ENCODE data around the gene EFNB1. TPM values are rescaled to one million over a fixed set of nuclear protein-coding genes. Genes with fewer than 3 reads are reported as not detected.

Gene EFNB1
- total and polyA plus RNA-seq, 7 donors: 8.9 to 14.9 (median 11.2) TPM

GRCh38 chrX:68868902-68869800, 40.3 kb downstream of the EFNB1 start:
- DNase-seq (no peak), ATAC-seq (no peak)
- intact Hi-C loops (cut with DNase I): no loop called here
- Histone ChIP-seq H3K36me3 (ENCODE audit: insufficient read depth in 1 of 2, low read depth in 1 of 2) (no peaks in the 10 kb centered on the region), H3K4me3 (no peak overlapping the region), H3K9me3 (no peaks in the 10 kb centered on the region), H3K4me1 (no peaks in the 10 kb centered on the region), H3K27me3 (ENCODE audit: insufficient read depth in 3 of 3, low read length in 2 of 3) (peaks cover 0 to 5% (median 0%) of the 10 kb centered on the region in 3 donors), H3K27ac (no peak overlapping the region)
- WGBS, 3 donors: 62 to 88% (median 70%) methylated on average over 5 of the region's 5 CpGs
- no peak for TF ChIP-seq CTCF (IDR thresholded peaks at IDR 0.05)

- 74 to 98% (median 79%) methylated on average over 2 to 3 of the region's 3 CpGs for WGBS, 3 donors
- H3K27ac ChIP-seq: no peak overlapping the region
- peaks cover 0 to 9% (median 0%) of the 10 kb centered on the region in 3 donors for H3K27me3 ChIP-seq (ENCODE audit: insufficient read depth in 3 of 3, low read length in 2 of 3)
- DNase-seq (no peak), ATAC-seq (no peak)
- intact Hi-C loops (cut with DNase I): no loop called here
- no peaks in the 10 kb centered on the region for H3K9me3 ChIP-seq
- no peak for TF ChIP-seq CTCF (IDR thresholded peaks at IDR 0.05)
- H3K4me3 ChIP-seq: no peak overlapping the region
- H3K36me3 ChIP-seq (ENCODE audit: insufficient read depth in 1 of 2, low read depth in 1 of 2): no peaks in the 10 kb centered on the region
- H3K4me1 ChIP-seq: no peaks in the 10 kb centered on the region
These were observed 41.5 kb downstream of the EFNB1 start for GRCh38 chrX:68870357-68870756.

GRCh38 chrX:68872171-68872570, 43.4 kb downstream of the EFNB1 start:
- TF ChIP-seq CTCF (IDR thresholded peaks at IDR 0.05): no peak
- WGBS, 3 donors: 10 to 45% (median 19%) methylated on average over 1 to 2 of the region's 2 CpGs
- peaks cover 0 to 9% (median 0%) of the 10 kb centered on the region in 3 donors for H3K27me3 ChIP-seq (ENCODE audit: insufficient read depth in 3 of 3, low read length in 2 of 3)
- ATAC-seq (no peak), DNase-seq (no peak)
- intact Hi-C loops (cut with DNase I): no loop called here
- no peaks in the 10 kb centered on the region for H3K36me3 ChIP-seq (ENCODE audit: insufficient read depth in 1 of 2, low read depth in 1 of 2)
- no peak overlapping the region for H3K27ac ChIP-seq
- H3K9me3 ChIP-seq: no peaks in the 10 kb centered on the region
- H3K4me1 ChIP-seq: no peaks in the 10 kb centered on the region
- no peak overlapping the region for H3K4me3 ChIP-seq

GRCh38 chrX:68874076-68874475, 45.3 kb downstream of the EFNB1 start:
- Histone ChIP-seq H3K36me3 (ENCODE audit: insufficient read depth in 1 of 2, low read depth in 1 of 2) (no peaks in the 10 kb centered on the region), H3K27ac (no peak overlapping the region), H3K27me3 (ENCODE audit: insufficient read depth in 3 of 3, low read length in 2 of 3) (peaks cover 0 to 13% (median 0%) of the 10 kb centered on the region in 3 donors), H3K4me1 (no peaks in the 10 kb centered on the region), H3K4me3 (no peak overlapping the region), H3K9me3 (no peaks in the 10 kb centered on the region)
- no peak for TF ChIP-seq CTCF (IDR thresholded peaks at IDR 0.05)
- DNase-seq: no peak
- 62 to 71% (median 62%) methylated on average over 3 of the region's 3 CpGs for WGBS, 3 donors
- ATAC-seq: no peak
- intact Hi-C loops (cut with DNase I): no loop called here
